ENCODE data around the gene GAS7. TPM values are rescaled to one million over a fixed set of nuclear protein-coding genes. Genes with fewer than 3 reads are reported as not detected.
"Not testable (repeated sequence)": the region's sequence is repeated elsewhere in the genome, so short reads cannot be mapped to it uniquely, and the experiment has no call there.

GAS7 gene
- polyA plus RNA-seq, 1 donor, result 24.4 TPM

GRCh38 chr17:10025224-10025623, 173.2 kb downstream of the GAS7 start:
- WGBS (ENCODE audit: insufficient coverage, low lambda C conversion rate), result 100% methylated on average over 1 of the region's 6 CpGs
- peaks cover 2% of the 10 kb centered on the region for H3K27me3 ChIP-seq (ENCODE audit: control insufficient read depth, insufficient read depth, low read length)
- H3K9me3 ChIP-seq (ENCODE audit: control insufficient read depth, low read depth, low read length), result no peaks in the 10 kb centered on the region
- no peak for DNase-seq
- no peaks in the 10 kb centered on the region for H3K36me3 ChIP-seq (ENCODE audit: control insufficient read depth, insufficient read depth, low read length)
- no peak overlapping the region for H3K27ac ChIP-seq (ENCODE audit: low read length)
- no peak overlapping the region for H3K4me3 ChIP-seq (ENCODE audit: low read length)
- H3K4me1 ChIP-seq (ENCODE audit: control insufficient read depth, insufficient read depth, low read length), result peaks cover 6% of the 10 kb centered on the region

GRCh38 chr17:10022416-10022815, 176.0 kb downstream of the GAS7 start:
- H3K36me3 ChIP-seq (ENCODE audit: control insufficient read depth, insufficient read depth, low read length), result no peaks in the 10 kb centered on the region
- H3K27ac ChIP-seq (ENCODE audit: low read length), result no peak overlapping the region
- no peak overlapping the region for H3K4me3 ChIP-seq (ENCODE audit: low read length)
- peaks cover 2% of the 10 kb centered on the region for H3K27me3 ChIP-seq (ENCODE audit: control insufficient read depth, insufficient read depth, low read length)
- no peaks in the 10 kb centered on the region for H3K4me1 ChIP-seq (ENCODE audit: control insufficient read depth, insufficient read depth, low read length)
- DNase-seq, result no peak
- no peaks in the 10 kb centered on the region for H3K9me3 ChIP-seq (ENCODE audit: control insufficient read depth, low read depth, low read length)
- 100% methylated on average over 1 of the region's 13 CpGs for WGBS (ENCODE audit: insufficient coverage, low lambda C conversion rate)

GRCh38 chr17:10021272-10021984, 177.0 kb downstream of the GAS7 start:
- WGBS (ENCODE audit: insufficient coverage, low lambda C conversion rate), result no CpG with 5 or more reads among the region's 21 CpGs
- peak in 1 of 2 donors; percentile 39 for DNase-seq

GRCh38 chr17:10019941-10020451, 178.4 kb downstream of the GAS7 start:
- WGBS (ENCODE audit: insufficient coverage, low lambda C conversion rate), result 80% methylated on average over 1 of the region's 9 CpGs
- Histone ChIP-seq H3K4me1 (ENCODE audit: control insufficient read depth, insufficient read depth, low read length) (no peaks in the 10 kb centered on the region), H3K9me3 (ENCODE audit: control insufficient read depth, low read depth, low read length) (no peaks in the 10 kb centered on the region), H3K36me3 (ENCODE audit: control insufficient read depth, insufficient read depth, low read length) (no peaks in the 10 kb centered on the region), H3K4me3 (ENCODE audit: low read length) (no peak overlapping the region), H3K27me3 (ENCODE audit: control insufficient read depth, insufficient read depth, low read length) (no peaks in the 10 kb centered on the region), H3K27ac (ENCODE audit: low read length) (no peak overlapping the region)
- DNase-seq, result no peak

More at GRCh38 chr17:10021272-10021984, 177.0 kb downstream of the GAS7 start:
- Histone ChIP-seq H3K36me3 (ENCODE audit: control insufficient read depth, insufficient read depth, low read length) (no peaks in the 10 kb centered on the region), H3K4me3 (ENCODE audit: low read length) (no peak overlapping the region), H3K27ac (ENCODE audit: low read length) (no peak overlapping the region), H3K4me1 (ENCODE audit: control insufficient read depth, insufficient read depth, low read length) (no peaks in the 10 kb centered on the region), H3K9me3 (ENCODE audit: control insufficient read depth, low read depth, low read length) (no peaks in the 10 kb centered on the region), H3K27me3 (ENCODE audit: control insufficient read depth, insufficient read depth, low read length) (peaks cover 2% of the 10 kb centered on the region)

GRCh38 chr17:10018461-10018891, 179.9 kb downstream of the GAS7 start:
- H3K27ac ChIP-seq (ENCODE audit: low read length), result no peak overlapping the region
- no peaks in the 10 kb centered on the region for H3K9me3 ChIP-seq (ENCODE audit: control insufficient read depth, low read depth, low read length)
- no peak overlapping the region for H3K4me3 ChIP-seq (ENCODE audit: low read length)
- no peaks in the 10 kb centered on the region for H3K36me3 ChIP-seq (ENCODE audit: control insufficient read depth, insufficient read depth, low read length)
- no peak for DNase-seq
- WGBS (ENCODE audit: insufficient coverage, low lambda C conversion rate), result 30% methylated on average over 2 of the region's 7 CpGs
- no peaks in the 10 kb centered on the region for H3K4me1 ChIP-seq (ENCODE audit: control insufficient read depth, insufficient read depth, low read length)
- no peaks in the 10 kb centered on the region for H3K27me3 ChIP-seq (ENCODE audit: control insufficient read depth, insufficient read depth, low read length)

GRCh38 chr17:10016958-10017570, 181.3 kb downstream of the GAS7 start:
- no CpG with 5 or more reads among the region's 14 CpGs for WGBS (ENCODE audit: insufficient coverage, low lambda C conversion rate)
- H3K27ac ChIP-seq (ENCODE audit: low read length), result not testable (repeated sequence)

GRCh38 chr17:10013365-10014112, 184.9 kb downstream of the GAS7 start:
- no peak overlapping the region for H3K27ac ChIP-seq (ENCODE audit: low read length)
- H3K9me3 ChIP-seq (ENCODE audit: control insufficient read depth, low read depth, low read length), result no peaks in the 10 kb centered on the region
- H3K36me3 ChIP-seq (ENCODE audit: control insufficient read depth, insufficient read depth, low read length), result no peaks in the 10 kb centered on the region
- no peak overlapping the region for H3K4me3 ChIP-seq (ENCODE audit: low read length)
- no peaks in the 10 kb centered on the region for H3K27me3 ChIP-seq (ENCODE audit: control insufficient read depth, insufficient read depth, low read length)
- no CpG with 5 or more reads among the region's 9 CpGs for WGBS (ENCODE audit: insufficient coverage, low lambda C conversion rate)
- no peak for DNase-seq
- H3K4me1 ChIP-seq (ENCODE audit: control insufficient read depth, insufficient read depth, low read length), result no peaks in the 10 kb centered on the region

More at GRCh38 chr17:10016958-10017570, 181.3 kb downstream of the GAS7 start:
- H3K36me3 ChIP-seq (ENCODE audit: control insufficient read depth, insufficient read depth, low read length); H3K9me3 ChIP-seq (ENCODE audit: control insufficient read depth, low read depth, low read length); H3K27me3 ChIP-seq (ENCODE audit: control insufficient read depth, insufficient read depth, low read length); H3K4me3 ChIP-seq (ENCODE audit: low read length); DNase-seq; H3K4me1 ChIP-seq (ENCODE audit: control insufficient read depth, insufficient read depth, low read length): not testable (repeated sequence)

- Histone ChIP-seq H3K4me3 (ENCODE audit: low read length) (no peak overlapping the region), H3K4me1 (ENCODE audit: control insufficient read depth, insufficient read depth, low read length) (no peaks in the 10 kb centered on the region), H3K36me3 (ENCODE audit: control insufficient read depth, insufficient read depth, low read length) (no peaks in the 10 kb centered on the region), H3K27ac (ENCODE audit: low read length) (no peak overlapping the region), H3K27me3 (ENCODE audit: control insufficient read depth, insufficient read depth, low read length) (no peaks in the 10 kb centered on the region), H3K9me3 (ENCODE audit: control insufficient read depth, low read depth, low read length) (no peaks in the 10 kb centered on the region)
- no peak for DNase-seq
- no CpG with 5 or more reads among the region's 2 CpGs for WGBS (ENCODE audit: insufficient coverage, low lambda C conversion rate)
Measured at GRCh38 chr17:10010752-10011151, 187.7 kb downstream of the GAS7 start.

GRCh38 chr17:10003705-10004104, 194.7 kb downstream of the GAS7 start:
- no peak overlapping the region for H3K27ac ChIP-seq (ENCODE audit: low read length)
- no peaks in the 10 kb centered on the region for H3K9me3 ChIP-seq (ENCODE audit: control insufficient read depth, low read depth, low read length)
- H3K36me3 ChIP-seq (ENCODE audit: control insufficient read depth, insufficient read depth, low read length), result no peaks in the 10 kb centered on the region
- no peaks in the 10 kb centered on the region for H3K27me3 ChIP-seq (ENCODE audit: control insufficient read depth, insufficient read depth, low read length)
- DNase-seq, result no peak
- no peak overlapping the region for H3K4me3 ChIP-seq (ENCODE audit: low read length)
- WGBS (ENCODE audit: insufficient coverage, low lambda C conversion rate), result no CpG with 5 or more reads among the region's 7 CpGs
- H3K4me1 ChIP-seq (ENCODE audit: control insufficient read depth, insufficient read depth, low read length), result no peaks in the 10 kb centered on the region

- H3K27ac ChIP-seq (ENCODE audit: low read length); H3K9me3 ChIP-seq (ENCODE audit: control insufficient read depth, low read depth, low read length); H3K4me1 ChIP-seq (ENCODE audit: control insufficient read depth, insufficient read depth, low read length); DNase-seq; H3K27me3 ChIP-seq (ENCODE audit: control insufficient read depth, insufficient read depth, low read length); H3K4me3 ChIP-seq (ENCODE audit: low read length); H3K36me3 ChIP-seq (ENCODE audit: control insufficient read depth, insufficient read depth, low read length): not testable (repeated sequence)
- 100% methylated on average over 1 of the region's 8 CpGs for WGBS (ENCODE audit: insufficient coverage, low lambda C conversion rate)
Measured at GRCh38 chr17:10002567-10003360, 195.6 kb downstream of the GAS7 start.

Data from large intestine (tissue), 3 donors.